A673 (cell line): ENCODE results near the gene DENND6A. TPM values are rescaled to one million over a fixed set of nuclear protein-coding genes. Genes with fewer than 3 reads are reported as not detected.

Experiments
- BruUV-seq: library from RNA; stranded (reverse); fragments of 400-500 nt; replicated peaks from 2 replicates; lab custom pipeline; 2021; lab: Mats Ljungman, UMichigan
- CTCF ChIA-PET: fragments of 300-600 bp; sonication (Branson Sonifier 250); formaldehyde crosslinking; loops from one replicate; lab custom pipeline; 2022; ENCODE audit warnings: antibody characterized with exemption; lab: Charles Lee
- POLR2A ChIA-PET: fragments of 300-600 bp; sonication (Branson Sonifier 250); formaldehyde crosslinking; loops from one replicate; lab custom pipeline; 2022; ENCODE audit warnings: antibody characterized with exemption; ENCODE audit not compliant: low non-redundant PET; lab: Charles Lee
- DNase-seq: peaks from one replicate; pipeline ENCODE4 v3.0.0-alpha.2; 2015; ENCODE audit warnings: low spot score
- H3K27ac ChIP-seq: fragments of 200-600 bp; sonication (generic); 2 replicates; pipeline ENCODE4 v1.5.1; 2016; ENCODE audit warnings: mixed run types, low read depth, mild to moderate bottlenecking, mixed read lengths, antibody characterized with exemption, low read length; ENCODE audit not compliant: poor library complexity, severe bottlenecking
- H3K27me3 ChIP-seq: fragments of 200-600 bp; sonication (generic); replicated peaks from 2 replicates; pipeline ENCODE4 v1.6.1; 2017; ENCODE audit warnings: mixed run types, low read depth, mild to moderate bottlenecking, mixed read lengths, antibody characterized with exemption, low read length; ENCODE audit not compliant: insufficient read depth, poor library complexity
- H3K36me3 ChIP-seq: fragments of 200-600 bp; sonication (generic); 2 replicates; pipeline ENCODE4 v1.6.1; 2016; ENCODE audit warnings: mixed run types, mild to moderate bottlenecking, mixed read lengths, antibody characterized with exemption, low read length; ENCODE audit not compliant: insufficient read depth, poor library complexity, severe bottlenecking
- H3K4me1 ChIP-seq: fragments of 200-600 bp; sonication (generic); 2 replicates; pipeline ENCODE4 v1.6.1; 2017; ENCODE audit warnings: mixed run types, mild to moderate bottlenecking, mixed read lengths, antibody characterized with exemption, low read length; ENCODE audit not compliant: insufficient read depth, poor library complexity, severe bottlenecking
- H3K4me3 ChIP-seq: fragments of 200-600 bp; sonication (generic); 2 replicates; pipeline ENCODE4 v1.5.1; 2016; ENCODE audit warnings: low read depth, mixed run types, mild to moderate bottlenecking, mixed read lengths, low read length; ENCODE audit not compliant: poor library complexity, severe bottlenecking
- H3K9me3 ChIP-seq: fragments of 200-600 bp; sonication (generic); 2 replicates; pipeline ENCODE4 v1.6.1; 2016; ENCODE audit warnings: mixed run types, low read depth, mild to moderate bottlenecking, mixed read lengths, antibody characterized with exemption, low read length; ENCODE audit not compliant: poor library complexity, severe bottlenecking
- CTCF ChIP-seq: fragments of 300-800, 200-600 bp; sonication (generic); conservative IDR thresholded peaks from 2 replicates; pipeline ENCODE4 v1.5.1; 2017; ENCODE audit warnings: low read depth, mild to moderate bottlenecking, antibody characterized with exemption, low read length, moderate library complexity, mixed read lengths
- EZH2 ChIP-seq: fragments of 200-600 bp; sonication (generic); IDR thresholded peaks from 2 replicates; pipeline ENCODE4 v1.6.1; 2017; ENCODE audit warnings: borderline replicate concordance, low read depth, mild to moderate bottlenecking, mixed read lengths, antibody characterized with exemption, low read length; ENCODE audit not compliant: poor library complexity, severe bottlenecking
- intact Hi-C: fragments of 100-400 bp; cut with micrococcal nuclease; formaldehyde crosslinking; loops from one replicate; pipeline ENCODE4 v1.10.0; 2022; ENCODE audit not compliant: unreplicated experiment
- total RNA-seq: library from RNA; stranded (reverse); gene quantifications from 2 replicates; pipeline ENCODE4 v1.2.3, GENCODE V29; 2021

DENND6A gene
- total RNA-seq, 1 experiment from 2014 or later, result 22.1 TPM

- POLR2A ChIA-PET, result no interaction called here
- DNase-seq, result no peak
- Histone ChIP-seq H3K4me3 (no peak overlapping the region), H3K27me3 (no peaks in the 10 kb centered on the region), H3K27ac (no peak overlapping the region), H3K36me3 (no peaks in the 10 kb centered on the region), H3K4me1 (peaks cover 4% of the 10 kb centered on the region), H3K9me3 (no peaks in the 10 kb centered on the region)
- intact Hi-C loops, result no loop called here
- CTCF ChIA-PET, result no interaction called here
- TF ChIP-seq CTCF (no peak), EZH2 (no peak)
- BruUV-seq, result no TSS peak
Measured at GRCh38 chr3:57731311-57731710, 38.4 kb upstream of the DENND6A start.

GRCh38 chr3:57730682-57731081 is 37.8 kb upstream of the DENND6A start:
- no peak for DNase-seq
- POLR2A ChIA-PET, result no interaction called here
- TF ChIP-seq EZH2, result no peak
- H3K36me3 ChIP-seq, result no peaks in the 10 kb centered on the region
- H3K27me3 ChIP-seq, result no peaks in the 10 kb centered on the region
- no peak overlapping the region for H3K4me3 ChIP-seq
- H3K4me1 ChIP-seq, result peaks cover 4% of the 10 kb centered on the region
- H3K27ac ChIP-seq, result no peak overlapping the region
- no TSS peak for BruUV-seq
- intact Hi-C loops, result no loop called here
- CTCF ChIA-PET, result no interaction called here
- H3K9me3 ChIP-seq, result no peaks in the 10 kb centered on the region

GRCh38 chr3:57729334-57730045 is 36.6 kb upstream of the DENND6A start:
- intact Hi-C loops, result no loop called here
- BruUV-seq, result no TSS peak
- no peak for DNase-seq
- peaks cover 4% of the 10 kb centered on the region for H3K4me1 ChIP-seq
- POLR2A ChIA-PET, result no interaction called here
- no peaks in the 10 kb centered on the region for H3K36me3 ChIP-seq
- no peak overlapping the region for H3K27ac ChIP-seq
- TF ChIP-seq CTCF (no peak), EZH2 (no peak)
- H3K27me3 ChIP-seq, result no peaks in the 10 kb centered on the region
- CTCF ChIA-PET, result no interaction called here
- H3K9me3 ChIP-seq, result no peaks in the 10 kb centered on the region
- H3K4me3 ChIP-seq, result no peak overlapping the region

- ChIA-PET POLR2A (no interaction called here), CTCF (no interaction called here)
- no peaks in the 10 kb centered on the region for H3K27me3 ChIP-seq
- TF ChIP-seq EZH2, result no peak
- no peak for TF ChIP-seq CTCF
- intact Hi-C loops, result no loop called here
- H3K9me3 ChIP-seq, result no peaks in the 10 kb centered on the region
- DNase-seq, result no peak
- no peak overlapping the region for H3K27ac ChIP-seq
- no TSS peak for BruUV-seq
- H3K4me3 ChIP-seq, result no peak overlapping the region
- no peaks in the 10 kb centered on the region for H3K36me3 ChIP-seq
- peaks cover 4% of the 10 kb centered on the region for H3K4me1 ChIP-seq
Measured at GRCh38 chr3:57727106-57727505, 34.2 kb upstream of the DENND6A start.
